Smooth muscle cell (in vitro differentiated cells): ENCODE measurements around the gene KSR1. TPM values are rescaled to one million over a fixed set of nuclear protein-coding genes. Genes with fewer than 3 reads are reported as not detected.

Experiments
- DNase-seq: peaks from one replicate; lab custom pipeline; 2025; ENCODE audit not compliant: unreplicated experiment; lab: John Stamatoyannopoulos, UW
- H2AFZ ChIP-seq: fragments of 200-600 bp; sonication (generic); 2 replicates; pipeline ENCODE4 v1.6.0; 2016; ENCODE audit warnings: antibody characterized with exemption, low read depth, mild to moderate bottlenecking
- H3F3A ChIP-seq: fragments of 200-600 bp; sonication (generic); 2 replicates; pipeline ENCODE4 v1.6.0; 2017; ENCODE audit warnings: antibody characterized with exemption, low read depth
- H3K27ac ChIP-seq: fragments of 200-600 bp; sonication (generic); 2 replicates; pipeline ENCODE4 v1.5.1; 2016; ENCODE audit warnings: low read depth, mild to moderate bottlenecking
- H3K27me3 ChIP-seq: fragments of 200-600 bp; sonication (generic); 2 replicates; pipeline ENCODE4 v1.6.1; 2016; ENCODE audit warnings: low read depth, mild to moderate bottlenecking
- H3K36me3 ChIP-seq: fragments of 200-600 bp; sonication (generic); 2 replicates; pipeline ENCODE4 v1.5.1; 2016; ENCODE audit warnings: low read depth
- H3K4me1 ChIP-seq: fragments of 200-600 bp; sonication (generic); 2 replicates; pipeline ENCODE4 v1.5.1; 2016; ENCODE audit warnings: low read depth
- H3K4me2 ChIP-seq: fragments of 200-600 bp; sonication (generic); 2 replicates; pipeline ENCODE4 v1.6.0; 2016; ENCODE audit warnings: mild to moderate bottlenecking
- H3K4me3 ChIP-seq: fragments of 200-600 bp; sonication (generic); 2 replicates; pipeline ENCODE4 v1.5.1; 2016; ENCODE audit warnings: mild to moderate bottlenecking
- H3K79me2 ChIP-seq: fragments of 200-600 bp; sonication (generic); 2 replicates; pipeline ENCODE4 v1.6.0; 2016; ENCODE audit warnings: low read depth, mild to moderate bottlenecking
- H3K9ac ChIP-seq: fragments of 200-600 bp; sonication (generic); 2 replicates; pipeline ENCODE4 v1.6.0; 2016; ENCODE audit warnings: low read depth
- H3K9me3 ChIP-seq: fragments of 200-600 bp; sonication (generic); replicated peaks from 2 replicates; pipeline ENCODE4 v1.5.1; 2016; ENCODE audit warnings: low read depth
- H4K20me1 ChIP-seq: fragments of 200-600 bp; sonication (generic); 2 replicates; pipeline ENCODE4 v1.6.0; 2016; ENCODE audit warnings: low read depth
- CTCF ChIP-seq: fragments of 200-600 bp; sonication (generic); IDR thresholded peaks from 2 replicates; pipeline ENCODE4 v1.5.1; 2017; ENCODE audit warnings: borderline replicate concordance, mild to moderate bottlenecking, antibody characterized with exemption; ENCODE audit not compliant: insufficient read depth, poor library complexity, severe bottlenecking
- WGBS: methylation state at CpG from one replicate; pipeline ENCODE4 v1.1.7; 2016; ENCODE audit warnings: low lambda C conversion rate; 5-methylcytosine and 5-hydroxymethylcytosine counted together
- polyA plus RNA-seq: library from polyadenylated mRNA; unstranded; fragments of >200 nt; fragmentation: Nextera tagmentation; extraction: Ambion mirVana; gene quantifications from 2 replicates; pipeline ENCODE4 v1.2.1, GENCODE V29; 2016
- total RNA-seq: library from RNA; depleted of rRNA; stranded (reverse); fragments of >200 nt; gene quantifications from 2 replicates; pipeline ENCODE4 v1.2.3, GENCODE V29; 2014

KSR1 gene
- total and polyA plus RNA-seq, 2 experiments from 2014 or later, result 40.4 to 65.1 TPM

GRCh38 chr17:27551701-27552248, 95.5 kb downstream of the KSR1 start:
- Histone ChIP-seq H3K4me1 (peaks cover 5% of the 10 kb centered on the region), H3K79me2 (peaks cover 96% of the 10 kb centered on the region), H3K36me3 (peaks cover 8% of the 10 kb centered on the region), H2AFZ (no peak overlapping the region), H3K4me3 (no peak overlapping the region), H3K27me3 (no peaks in the 10 kb centered on the region), H3K27ac (peak overlapping the region; percentile 52), H3K4me2 (peak overlapping the region; percentile 64), H3K9me3 (no peaks in the 10 kb centered on the region), H4K20me1 (peaks cover 97% of the 10 kb centered on the region), H3K9ac (no peak overlapping the region), H3F3A (no peaks in the 10 kb centered on the region)
- no peak for DNase-seq
- no peak for TF ChIP-seq CTCF
- 68% methylated on average over 12 of the region's 12 CpGs for WGBS

- no peak for DNase-seq
Observed at GRCh38 chr17:27552276-27552732, 96.1 kb downstream of the KSR1 start.

GRCh38 chr17:27553019-27553511, 96.8 kb downstream of the KSR1 start:
- H3K4me2 ChIP-seq, result peak overlapping the region; percentile 47
- H3K9me3 ChIP-seq, result no peaks in the 10 kb centered on the region
- no peak for TF ChIP-seq CTCF
- peaks cover 96% of the 10 kb centered on the region for H4K20me1 ChIP-seq
- H3K36me3 ChIP-seq, result peaks cover 8% of the 10 kb centered on the region
- H3F3A ChIP-seq, result no peaks in the 10 kb centered on the region
- H3K4me1 ChIP-seq, result peaks cover 5% of the 10 kb centered on the region
- 93% methylated on average over 7 of the region's 7 CpGs for WGBS
- peak overlapping the region; percentile 52 for H3K27ac ChIP-seq
- no peak overlapping the region for H2AFZ ChIP-seq
- H3K4me3 ChIP-seq, result no peak overlapping the region
- no peak for DNase-seq
- no peak overlapping the region for H3K9ac ChIP-seq
- H3K79me2 ChIP-seq, result peaks cover 92% of the 10 kb centered on the region
- H3K27me3 ChIP-seq, result no peaks in the 10 kb centered on the region

More at GRCh38 chr17:27552276-27552732, 96.1 kb downstream of the KSR1 start:
- peaks cover 97% of the 10 kb centered on the region for H4K20me1 ChIP-seq
- H3K9ac ChIP-seq, result no peak overlapping the region
- H3K4me3 ChIP-seq, result no peak overlapping the region
- peaks cover 8% of the 10 kb centered on the region for H3K36me3 ChIP-seq
- H3K4me2 ChIP-seq, result peak overlapping the region; percentile 64
- no peaks in the 10 kb centered on the region for H3K27me3 ChIP-seq
- peak overlapping the region; percentile 52 for H3K27ac ChIP-seq
- TF ChIP-seq CTCF, result no peak
- peaks cover 5% of the 10 kb centered on the region for H3K4me1 ChIP-seq
- WGBS, result 74% methylated on average over 4 of the region's 4 CpGs
- H3F3A ChIP-seq, result no peaks in the 10 kb centered on the region
- H3K9me3 ChIP-seq, result no peaks in the 10 kb centered on the region
- H2AFZ ChIP-seq, result no peak overlapping the region
- H3K79me2 ChIP-seq, result peaks cover 96% of the 10 kb centered on the region

GRCh38 chr17:27554152-27554551, 97.9 kb downstream of the KSR1 start:
- no peak overlapping the region for H3K27ac ChIP-seq
- no peak overlapping the region for H3K4me2 ChIP-seq
- 88% methylated on average over 11 of the region's 11 CpGs for WGBS
- H3K36me3 ChIP-seq, result peaks cover 8% of the 10 kb centered on the region
- peaks cover 91% of the 10 kb centered on the region for H3K79me2 ChIP-seq
- no peak for TF ChIP-seq CTCF
- H4K20me1 ChIP-seq, result peaks cover 96% of the 10 kb centered on the region
- peaks cover 5% of the 10 kb centered on the region for H3K4me1 ChIP-seq
- DNase-seq, result no peak
- no peak overlapping the region for H3K9ac ChIP-seq
- no peaks in the 10 kb centered on the region for H3K9me3 ChIP-seq
- peaks cover 4% of the 10 kb centered on the region for H3F3A ChIP-seq
- H3K27me3 ChIP-seq, result no peaks in the 10 kb centered on the region
- no peak overlapping the region for H3K4me3 ChIP-seq
- H2AFZ ChIP-seq, result no peak overlapping the region
